HepG2 (cell line): Measurements from ENCODE around the gene IFITM10. TPM values are rescaled to one million over a fixed set of nuclear protein-coding genes. Genes with fewer than 3 reads are reported as not detected.

Experiments used
- CBX2 ChIP-seq, 2 experiments: fragments of 200-600 bp in 1 of 2; sonication (generic); formaldehyde crosslinking in 1 of 2; IDR thresholded peaks; 2 replicates each; pipeline versions ENCODE4 v1.7.0 to v1.8.1; 2018 to 2022; ENCODE audit warnings: low read depth in 2 of 2, low read length in 1 of 2, mild to moderate bottlenecking in 1 of 2, missing genetic modification reagents in 1 of 2
- CSRNP2 ChIP-seq: sonication (generic); formaldehyde crosslinking; conservative IDR thresholded peaks from 2 replicates; pipeline ENCODE4 v1.8.0; 2022; ENCODE audit warnings: low read depth, missing genetic modification reagents
- FIP1L1 ChIP-seq: fragments of 200-400 bp; formaldehyde crosslinking; IDR thresholded peaks from 2 replicates; pipeline ENCODE4 v1.6.1; 2018; ENCODE audit warnings: low read depth, mild to moderate bottlenecking, low read length, moderate library complexity, borderline replicate concordance; ENCODE audit not compliant: insufficient read depth
- GABPB1 ChIP-seq: IDR thresholded peaks from 2 replicates; pipeline ENCODE4 v1.6.1; 2016; ENCODE audit warnings: mild to moderate bottlenecking, missing genetic modification reagents, moderate library complexity, missing compliant biosample characterization
- MEIS2 ChIP-seq: sonication (generic); formaldehyde crosslinking; IDR thresholded peaks from 2 replicates; pipeline ENCODE4 v1.9.0; 2021; ENCODE audit warnings: mild to moderate bottlenecking, missing genetic modification reagents
- PBX2 ChIP-seq: IDR thresholded peaks from 2 replicates; pipeline ENCODE4 v1.6.1; 2016; ENCODE audit warnings: control low read depth
- POLR2G ChIP-seq: fragments of 200-400 bp; formaldehyde crosslinking; IDR thresholded peaks from 2 replicates; pipeline ENCODE4 v1.6.1; 2018; ENCODE audit warnings: mild to moderate bottlenecking, low read depth, low read length, moderate library complexity
- SCMH1 ChIP-seq: sonication (generic); formaldehyde crosslinking; IDR thresholded peaks from 2 replicates; pipeline ENCODE4 v1.9.0; 2021; ENCODE audit warnings: missing genetic modification reagents, mild to moderate bottlenecking, borderline replicate concordance
- SOX5 ChIP-seq: IDR thresholded peaks from 2 replicates; pipeline ENCODE4 v1.6.1; 2016; ENCODE audit warnings: borderline replicate concordance
- U2AF2 ChIP-seq: fragments of 200-400 bp; formaldehyde crosslinking; IDR thresholded peaks from 2 replicates; pipeline ENCODE4 v1.6.1; 2017; ENCODE audit warnings: low read depth, mild to moderate bottlenecking, low read length
- XRCC5 ChIP-seq: fragments of 200-400 bp; formaldehyde crosslinking; optimal IDR thresholded peaks from 2 replicates; pipeline ENCODE3; 2017; ENCODE audit warnings: mild to moderate bottlenecking, low read length
- YEATS2 ChIP-seq: sonication (generic); formaldehyde crosslinking; IDR thresholded peaks from 2 replicates; pipeline ENCODE4 v1.4.0; 2020; ENCODE audit warnings: missing genetic modification reagents, borderline replicate concordance
- ZBTB25 ChIP-seq: IDR thresholded peaks from 2 replicates; pipeline ENCODE4 v1.6.1; 2018; ENCODE audit warnings: missing genetic modification reagents
- ZBTB7A ChIP-seq: sonication (generic); formaldehyde crosslinking; IDR thresholded peaks from 2 replicates; pipeline ENCODE4 v1.8.0; 2022; ENCODE audit warnings: mild to moderate bottlenecking, missing genetic modification reagents
- ZFP36L2 ChIP-seq: sonication (generic); formaldehyde crosslinking; IDR thresholded peaks from 2 replicates; pipeline ENCODE4 v1.4.0; 2020; ENCODE audit warnings: missing genetic modification reagents
- ZNF205 ChIP-seq: IDR thresholded peaks from 2 replicates; pipeline ENCODE4 v1.6.1; 2018; ENCODE audit warnings: missing biosample characterization, missing genetic modification reagents
- ZNF280D ChIP-seq: sonication (generic); formaldehyde crosslinking; IDR thresholded peaks from 2 replicates; pipeline ENCODE4 v1.5.1; 2020; ENCODE audit warnings: mild to moderate bottlenecking, missing genetic modification reagents
- ZNF451 ChIP-seq: sonication (generic); formaldehyde crosslinking; IDR thresholded peaks from 2 replicates; pipeline ENCODE4 v1.5.0; 2020; ENCODE audit warnings: mild to moderate bottlenecking, missing genetic modification reagents
- polyA plus RNA-seq, 8 experiments: library from polyadenylated mRNA; depleted of rRNA in 3 of 8; stranded (reverse) in 7 of 8; unstranded in 1 of 8; fragments of >200 nt; fragmentation: Illumina TruSeq in 4 of 8; extraction: Trizol in 4 of 8; gene quantifications; 2 replicates each; pipeline versions ENCODE4 v1.2.1 to v1.2.3, GENCODE V29; 2011 to 2016; ENCODE audit warnings: low read depth in 4 of 8, missing spikeins in 1 of 8, mixed read lengths in 1 of 8; ENCODE audit not compliant: insufficient read depth in 1 of 8
- total RNA-seq, 5 experiments: library from RNA; depleted of rRNA; stranded (reverse); fragments of >200 nt; fragmentation: Illumina TruSeq; extraction: Trizol; gene quantifications; 2 replicates each; pipeline ENCODE4 v1.2.3, GENCODE V29; 2016; ENCODE audit warnings: low read depth in 1 of 5
- TF ChIP-seq, protein P1 (sequence below): sonication (generic); formaldehyde crosslinking; IDR thresholded peaks from 2 replicates; pipeline ENCODE4 v1.4.0; 2020; ENCODE audit warnings: missing genetic modification reagents

IFITM10 gene
- total and polyA plus RNA-seq, 2 of the 13 experiments (the other 11 are each of a cell fraction or from before 2014, with no cell fraction given), result 0.09 to 0.13 TPM

- TF ChIP-seq, protein P1, sequence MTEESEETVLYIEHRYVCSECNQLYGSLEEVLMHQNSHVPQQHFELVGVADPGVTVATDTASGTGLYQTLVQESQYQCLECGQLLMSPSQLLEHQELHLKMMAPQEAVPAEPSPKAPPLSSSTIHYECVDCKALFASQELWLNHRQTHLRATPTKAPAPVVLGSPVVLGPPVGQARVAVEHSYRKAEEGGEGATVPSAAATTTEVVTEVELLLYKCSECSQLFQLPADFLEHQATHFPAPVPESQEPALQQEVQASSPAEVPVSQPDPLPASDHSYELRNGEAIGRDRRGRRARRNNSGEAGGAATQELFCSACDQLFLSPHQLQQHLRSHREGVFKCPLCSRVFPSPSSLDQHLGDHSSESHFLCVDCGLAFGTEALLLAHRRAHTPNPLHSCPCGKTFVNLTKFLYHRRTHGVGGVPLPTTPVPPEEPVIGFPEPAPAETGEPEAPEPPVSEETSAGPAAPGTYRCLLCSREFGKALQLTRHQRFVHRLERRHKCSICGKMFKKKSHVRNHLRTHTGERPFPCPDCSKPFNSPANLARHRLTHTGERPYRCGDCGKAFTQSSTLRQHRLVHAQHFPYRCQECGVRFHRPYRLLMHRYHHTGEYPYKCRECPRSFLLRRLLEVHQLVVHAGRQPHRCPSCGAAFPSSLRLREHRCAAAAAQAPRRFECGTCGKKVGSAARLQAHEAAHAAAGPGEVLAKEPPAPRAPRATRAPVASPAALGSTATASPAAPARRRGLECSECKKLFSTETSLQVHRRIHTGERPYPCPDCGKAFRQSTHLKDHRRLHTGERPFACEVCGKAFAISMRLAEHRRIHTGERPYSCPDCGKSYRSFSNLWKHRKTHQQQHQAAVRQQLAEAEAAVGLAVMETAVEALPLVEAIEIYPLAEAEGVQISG (CRISPR knock-in tag), result peak; percentile 92
- TF ChIP-seq GABPB1, result peak; percentile 73; the same call in 1 of the 2 replicates
- TF ChIP-seq CSRNP2 (CRISPR knock-in tag), result no peak
- no peak; the same call in 1 of the 2 replicates for TF ChIP-seq ZBTB25 (CRISPR knock-in tag)
- TF ChIP-seq YEATS2 (CRISPR knock-in tag), result 0 out of 2 replicates have a peak, but pooled peaks have one; percentile 36
- no peak for TF ChIP-seq SCMH1 (CRISPR knock-in tag)
- TF ChIP-seq XRCC5, result no peak
- no peak for TF ChIP-seq FIP1L1
- TF ChIP-seq ZBTB7A (CRISPR knock-in tag), result peak; percentile 100
- no peak for TF ChIP-seq CBX2 (IDR thresholded peaks at IDR 0.05; ENCODE audit: low read depth, low read length)
- TF ChIP-seq CBX2 (CRISPR knock-in tag; IDR thresholded peaks at IDR 0.05; ENCODE audit: low read depth), result no peak
- TF ChIP-seq U2AF2, result no peak
- peak; percentile 80 for TF ChIP-seq POLR2G
- TF ChIP-seq ZNF451 (CRISPR knock-in tag), result no peak; the same call in 1 of the 2 replicates
- TF ChIP-seq MEIS2, result peak; percentile 97
- no peak for TF ChIP-seq ZFP36L2 (CRISPR knock-in tag)
- no peak for TF ChIP-seq PBX2 (CRISPR knock-in tag)
- TF ChIP-seq SOX5 (CRISPR knock-in tag), result peak; percentile 92
- TF ChIP-seq ZNF280D (CRISPR knock-in tag), result no peak
- peak; percentile 55; the same call in 1 of the 2 replicates for TF ChIP-seq ZNF205 (CRISPR knock-in tag)
These were observed 59.1 kb downstream of the IFITM10 start (continued) for GRCh38 chr11:1691026-1691877.
